Astrocyte (in vitro differentiated cells and primary cell): ENCODE results near the gene PFKFB4. TPM values are rescaled to one million over a fixed set of nuclear protein-coding genes. Genes with fewer than 3 reads are reported as not detected.

Experiments
- DNase-seq: peaks from one replicate; pipeline ENCODE4 v3.0.0-alpha.2; 2010; ENCODE audit warnings: low read depth
- FAIRE-seq: peaks from 2 replicates; lab custom pipeline; 2011; peaks lifted over from hg19 to GRCh38; lab: Jason Lieb, UNC
- H2AFZ ChIP-seq: 2 replicates; pipeline ENCODE4 v1.6.0; 2012; ENCODE audit warnings: low read depth, low read length, inconsistent platforms
- H3K27ac ChIP-seq: 2 replicates; pipeline ENCODE4 v1.5.1; 2011; ENCODE audit warnings: low read depth, low read length, inconsistent platforms
- H3K27me3 ChIP-seq: 2 replicates; pipeline ENCODE4 v1.6.0; 2011; ENCODE audit warnings: low read length, inconsistent platforms; ENCODE audit not compliant: insufficient read depth
- H3K36me3 ChIP-seq: 2 replicates; pipeline ENCODE4 v1.5.1; 2011; ENCODE audit warnings: low read length, inconsistent platforms; ENCODE audit not compliant: insufficient read depth
- H3K4me1 ChIP-seq: 2 replicates; pipeline ENCODE4 v1.5.1; 2011; ENCODE audit warnings: low read length, inconsistent platforms; ENCODE audit not compliant: insufficient read depth
- H3K4me2 ChIP-seq: 2 replicates; pipeline ENCODE4 v1.6.0; 2012; ENCODE audit warnings: low read length, inconsistent platforms
- H3K4me3 ChIP-seq: 2 replicates; pipeline ENCODE4 v1.5.1; 2011; ENCODE audit warnings: low read depth, mild to moderate bottlenecking, low read length, inconsistent platforms; ENCODE audit not compliant: insufficient read depth
- H3K79me2 ChIP-seq: 2 replicates; pipeline ENCODE4 v1.6.0; 2012; ENCODE audit warnings: mild to moderate bottlenecking, low read length, inconsistent platforms; ENCODE audit not compliant: insufficient read depth
- H3K9ac ChIP-seq: 2 replicates; pipeline ENCODE4 v1.6.0; 2012; ENCODE audit warnings: mild to moderate bottlenecking, low read length, inconsistent platforms
- H3K9me3 ChIP-seq: 2 replicates; pipeline ENCODE4 v1.5.1; 2012; ENCODE audit warnings: low read depth, mild to moderate bottlenecking, low read length, inconsistent platforms; ENCODE audit not compliant: insufficient read depth
- H4K20me1 ChIP-seq: 2 replicates; pipeline ENCODE4 v1.6.0; 2012; ENCODE audit warnings: low read length, inconsistent platforms; ENCODE audit not compliant: insufficient read depth
- H3K27ac Mint-ChIP-seq: one replicate; pipeline ENCODE4 v1.8.0; 2021; ENCODE audit warnings: mild to moderate bottlenecking, mixed read lengths; ENCODE audit not compliant: unreplicated experiment
- H3K27me3 Mint-ChIP-seq: one replicate; pipeline ENCODE4 v1.8.0; 2021; ENCODE audit warnings: low read depth, mixed read lengths; ENCODE audit not compliant: unreplicated experiment
- H3K36me3 Mint-ChIP-seq: one replicate; pipeline ENCODE4 v1.8.0; 2021; ENCODE audit warnings: low read depth, mixed read lengths; ENCODE audit not compliant: unreplicated experiment
- H3K4me1 Mint-ChIP-seq: one replicate; pipeline ENCODE4 v1.8.0; 2021; ENCODE audit warnings: low read depth, mixed read lengths; ENCODE audit not compliant: unreplicated experiment
- H3K4me3 Mint-ChIP-seq: one replicate; pipeline ENCODE4 v1.8.0; 2021; ENCODE audit warnings: mild to moderate bottlenecking, moderate library complexity, mixed read lengths; ENCODE audit not compliant: unreplicated experiment
- H3K9me3 Mint-ChIP-seq: one replicate; pipeline ENCODE4 v1.8.0; 2021; ENCODE audit warnings: mild to moderate bottlenecking, mixed read lengths; ENCODE audit not compliant: unreplicated experiment
- CTCF ChIP-seq: IDR thresholded peaks from 2 replicates; pipeline ENCODE4 v1.5.1; 2011; ENCODE audit warnings: low read depth, mild to moderate bottlenecking, inconsistent platforms, low read length, moderate library complexity; ENCODE audit not compliant: insufficient read depth
- EZH2 ChIP-seq: IDR thresholded peaks from 2 replicates; pipeline ENCODE4 v1.6.1; 2012; ENCODE audit warnings: mild to moderate bottlenecking, low read length, inconsistent platforms; ENCODE audit not compliant: insufficient read depth
- total RNA-seq: library from RNA; stranded (reverse); gene quantifications from 2 replicates; pipeline ENCODE4 v1.2.1, GENCODE V29; 2021

Gene PFKFB4
- total RNA-seq, 1 donor from 2014 or later, result 27.8 TPM

- peaks cover 73% of the 10 kb centered on the region for H3K4me1 ChIP-seq
- Mint-ChIP-seq H3K4me3 (peak overlapping the region; percentile 40), H3K36me3 (peaks cover 6% of the 10 kb centered on the region), H3K27me3 (no peaks in the 10 kb centered on the region), H3K4me1 (peaks cover 42% of the 10 kb centered on the region), H3K27ac (peak overlapping the region; percentile 87), H3K9me3 (no peaks in the 10 kb centered on the region)
- H2AFZ ChIP-seq, result no peak overlapping the region
- peak overlapping the region; percentile 64 for H3K9ac ChIP-seq
- FAIRE-seq (no peak), DNase-seq (no peak)
- peaks cover 11% of the 10 kb centered on the region for H3K79me2 ChIP-seq
- no peak for TF ChIP-seq CTCF
- no peak for TF ChIP-seq EZH2
- peak overlapping the region; percentile 83 for H3K4me2 ChIP-seq
- no peaks in the 10 kb centered on the region for H3K9me3 ChIP-seq
- H4K20me1 ChIP-seq, result peaks cover 16% of the 10 kb centered on the region
- no peaks in the 10 kb centered on the region for H3K27me3 ChIP-seq
- peak overlapping the region; percentile 80 for H3K27ac ChIP-seq
- H3K36me3 ChIP-seq, result no peaks in the 10 kb centered on the region
- peak overlapping the region; percentile 37 for H3K4me3 ChIP-seq
Measured at GRCh38 chr3:48560648-48561018, 4.0 kb upstream of the PFKFB4 start.

DNA sequence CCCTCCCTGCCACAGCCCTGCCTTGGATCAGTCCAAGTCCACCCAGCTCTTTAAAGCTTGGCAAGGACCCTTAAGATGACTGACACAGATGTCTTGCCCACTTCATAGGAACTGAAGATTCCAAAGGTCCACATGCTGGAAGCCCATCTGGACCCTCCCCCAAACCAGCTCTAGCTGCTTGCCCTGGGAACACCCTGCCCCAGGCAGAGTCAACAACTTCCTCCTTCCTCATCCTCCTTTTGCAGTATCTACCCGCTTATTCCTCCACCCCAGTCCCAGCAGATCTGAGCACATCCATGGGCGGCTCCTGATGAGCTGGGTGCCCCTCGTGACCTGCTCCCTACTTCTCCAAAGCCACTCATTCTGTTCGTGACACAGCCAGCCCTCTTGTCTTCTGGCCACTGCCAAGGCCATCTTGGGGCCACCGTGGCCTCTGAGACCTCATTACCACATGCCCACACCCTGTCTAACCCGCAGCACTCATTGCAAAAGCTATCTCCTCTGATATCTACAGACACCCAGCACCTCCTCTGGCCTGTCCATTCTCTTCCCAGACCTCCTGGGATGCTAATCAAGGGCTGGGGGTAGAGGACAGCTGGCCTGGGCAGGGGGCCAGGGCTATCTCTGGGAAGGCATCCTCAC is 2.0 kb upstream of the PFKFB4 start:
- H3K79me2 ChIP-seq, result peaks cover 11% of the 10 kb centered on the region
- H3K4me2 ChIP-seq, result no peak overlapping the region
- H3K4me1 ChIP-seq, result peaks cover 53% of the 10 kb centered on the region
- H3K27me3 Mint-ChIP-seq, result no peaks in the 10 kb centered on the region
- peaks cover 5% of the 10 kb centered on the region for H3K36me3 Mint-ChIP-seq
- H3K27me3 ChIP-seq, result no peaks in the 10 kb centered on the region
- H3K4me3 Mint-ChIP-seq, result peak overlapping the region; percentile 70
- H3K36me3 ChIP-seq, result no peaks in the 10 kb centered on the region
- TF ChIP-seq CTCF, result no peak
- TF ChIP-seq EZH2, result no peak
- no peak overlapping the region for H3K27ac Mint-ChIP-seq
- no peak overlapping the region for H3K9ac ChIP-seq
- no peak for DNase-seq
- H4K20me1 ChIP-seq, result peaks cover 23% of the 10 kb centered on the region
- FAIRE-seq, result no peak
- H3K9me3 Mint-ChIP-seq, result no peaks in the 10 kb centered on the region
- peaks cover 47% of the 10 kb centered on the region for H3K4me1 Mint-ChIP-seq
- H3K4me3 ChIP-seq, result no peak overlapping the region
- no peak overlapping the region for H3K27ac ChIP-seq
- no peak overlapping the region for H2AFZ ChIP-seq
- no peaks in the 10 kb centered on the region for H3K9me3 ChIP-seq
